ENCODE data around the gene PIK3C2G.
"Not testable (repeated sequence)": the region's sequence is repeated elsewhere in the genome, so short reads cannot be mapped to it uniquely, and the experiment has no call there.

Gene PIK3C2G

DNA sequence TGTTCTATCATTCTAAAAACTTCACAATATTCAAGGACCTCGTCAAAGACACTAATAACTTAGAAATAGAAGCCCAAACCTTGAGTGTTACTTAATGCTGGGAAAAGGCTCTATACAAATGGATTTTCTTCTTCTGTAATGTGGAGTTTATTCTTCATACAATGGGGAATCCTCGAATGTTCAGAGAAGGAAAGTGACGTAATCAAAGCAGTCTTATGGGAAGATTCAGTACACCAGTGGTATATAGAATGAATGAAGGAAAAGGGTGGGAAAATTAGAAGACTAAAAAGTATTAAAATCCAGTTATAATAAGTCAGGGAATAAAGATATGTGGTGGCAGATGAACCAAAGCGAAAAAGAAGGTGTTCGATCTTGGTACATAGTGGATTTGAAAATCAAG lies 370.0 kb downstream of the PIK3C2G start:
- no peak for DNase-seq (ENCODE audit: low read depth in 2 of 3, low spot score in 2 of 3)

- no peak for DNase-seq (ENCODE audit: low read depth in 2 of 3, low spot score in 2 of 3)
Observed at GRCh38 chr12:18632848-18633247, 371.5 kb downstream of the PIK3C2G start.

DNA sequence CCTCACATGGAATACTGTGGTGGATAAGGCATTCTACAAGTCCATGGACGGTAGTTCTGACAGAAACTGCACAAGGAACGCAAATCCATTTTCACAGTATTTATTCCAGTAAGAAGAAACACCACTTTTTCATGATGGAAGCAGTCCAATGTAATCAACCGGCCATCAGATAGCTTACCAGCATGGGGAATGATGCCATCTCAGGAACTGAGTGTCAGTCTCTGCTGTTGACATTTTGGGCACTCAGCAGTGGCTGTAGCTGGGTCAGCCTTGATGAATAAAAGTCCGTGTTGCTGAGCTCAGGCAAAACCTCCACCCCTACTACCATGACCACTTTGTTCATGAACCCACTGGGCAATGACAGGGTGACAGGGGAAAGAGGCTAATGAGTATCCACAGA lies 373.1 kb downstream of the PIK3C2G start:
- DNase-seq (ENCODE audit: low read depth in 2 of 3, low spot score in 2 of 3) = no peak

GRCh38 chr12:18640321-18640955 lies 379.1 kb downstream of the PIK3C2G start:
- no peak for DNase-seq (ENCODE audit: low read depth in 2 of 3, low spot score in 2 of 3)

GRCh38 chr12:18643681-18644080 lies 382.4 kb downstream of the PIK3C2G start:
- DNase-seq (ENCODE audit: low read depth in 2 of 3, low spot score in 2 of 3) = no peak

DNA sequence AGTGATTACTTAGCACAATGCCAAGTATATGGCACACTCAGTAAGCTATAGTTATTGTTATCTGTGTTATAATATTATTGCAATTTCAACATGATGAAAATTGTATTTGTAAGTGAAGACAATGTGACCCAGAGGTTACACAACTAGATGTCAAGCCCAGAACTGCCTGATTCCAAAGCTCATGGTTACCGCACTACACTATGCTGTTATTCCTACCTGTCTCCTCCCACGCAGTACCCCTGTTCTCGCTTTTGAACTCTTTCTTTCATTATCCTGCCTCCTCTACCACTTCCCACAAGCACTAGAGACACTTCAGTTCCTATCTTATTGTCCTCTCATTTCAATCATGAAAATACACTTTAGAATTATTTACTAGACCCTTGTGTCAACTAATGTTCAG lies 383.2 kb downstream of the PIK3C2G start:
- no peak for DNase-seq (ENCODE audit: low read depth in 2 of 3, low spot score in 2 of 3)

- no peak for DNase-seq (ENCODE audit: low read depth in 2 of 3, low spot score in 2 of 3)
Observed at GRCh38 chr12:18646286-18646890, 385.1 kb downstream of the PIK3C2G start.

DNA sequence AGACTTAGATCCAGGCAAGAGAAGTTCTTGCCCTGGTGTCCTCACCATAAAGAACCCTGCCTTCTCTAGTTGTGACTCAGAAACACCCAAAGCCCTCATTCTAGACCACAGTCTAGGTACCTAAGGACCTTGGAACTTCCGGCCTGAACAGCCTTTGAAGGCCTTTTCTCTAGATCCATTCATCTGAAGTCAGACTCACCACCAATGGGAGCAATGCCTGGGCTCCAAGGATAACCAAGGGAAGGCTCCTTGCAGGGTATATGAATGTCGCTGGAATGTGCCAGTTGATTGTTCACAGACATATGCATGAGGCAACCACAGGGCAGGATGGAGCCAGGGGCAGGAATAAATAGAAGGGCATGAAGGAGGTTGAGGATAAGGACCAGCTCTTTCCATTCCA lies 390.2 kb downstream of the PIK3C2G start:
- no peak for DNase-seq (ENCODE audit: low read depth in 2 of 3, low spot score in 2 of 3)

GRCh38 chr12:18652596-18652995 lies 391.3 kb downstream of the PIK3C2G start:
- DNase-seq (ENCODE audit: low read depth in 2 of 3, low spot score in 2 of 3) = no peak

GRCh38 chr12:18653465-18653864 lies 392.1 kb downstream of the PIK3C2G start:
- DNase-seq (ENCODE audit: low read depth in 2 of 3, low spot score in 2 of 3) = no peak

DNA sequence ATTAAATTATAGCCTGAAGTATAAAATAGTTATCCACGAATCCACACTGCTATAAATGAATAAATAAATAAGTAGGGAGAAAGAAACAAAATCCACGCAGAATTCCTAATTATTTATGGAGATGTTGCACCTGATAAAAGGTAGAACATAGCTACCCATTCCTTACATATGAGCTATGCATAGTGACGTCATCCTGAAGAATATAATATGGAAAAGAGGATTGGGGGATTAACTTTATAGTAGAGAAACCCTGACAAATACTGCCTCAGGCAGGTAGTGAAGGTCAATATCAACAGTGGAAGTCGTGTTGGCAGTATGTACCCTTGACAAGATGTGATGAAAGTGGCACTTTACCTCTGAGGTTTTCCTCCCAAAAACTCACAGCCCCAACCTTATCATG lies 394.0 kb downstream of the PIK3C2G start:
- DNase-seq (ENCODE audit: low read depth in 2 of 3, low spot score in 2 of 3) = no peak

DNA sequence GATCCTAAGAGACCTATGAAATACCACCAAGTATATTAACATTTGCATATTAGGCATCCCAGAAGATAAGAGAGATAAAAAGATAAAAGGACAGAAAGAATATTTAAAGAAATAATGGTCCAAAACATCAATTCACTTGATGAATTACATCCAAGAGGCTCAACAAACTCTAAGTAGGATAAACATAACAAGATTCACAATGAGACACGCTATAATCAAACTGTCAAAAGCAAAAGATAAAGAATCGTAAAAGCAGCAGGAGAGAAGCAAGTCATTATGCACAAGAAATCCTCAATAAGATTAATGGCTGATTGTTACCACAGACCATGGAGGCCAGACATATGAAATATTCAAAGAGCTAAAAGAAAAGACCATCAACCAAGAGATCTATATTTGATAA lies 396.9 kb downstream of the PIK3C2G start:
- no peak for DNase-seq (ENCODE audit: low read depth in 2 of 3, low spot score in 2 of 3)

GRCh38 chr12:18658829-18659228 lies 397.5 kb downstream of the PIK3C2G start:
- no peak for DNase-seq (ENCODE audit: low read depth in 2 of 3, low spot score in 2 of 3)

DNA sequence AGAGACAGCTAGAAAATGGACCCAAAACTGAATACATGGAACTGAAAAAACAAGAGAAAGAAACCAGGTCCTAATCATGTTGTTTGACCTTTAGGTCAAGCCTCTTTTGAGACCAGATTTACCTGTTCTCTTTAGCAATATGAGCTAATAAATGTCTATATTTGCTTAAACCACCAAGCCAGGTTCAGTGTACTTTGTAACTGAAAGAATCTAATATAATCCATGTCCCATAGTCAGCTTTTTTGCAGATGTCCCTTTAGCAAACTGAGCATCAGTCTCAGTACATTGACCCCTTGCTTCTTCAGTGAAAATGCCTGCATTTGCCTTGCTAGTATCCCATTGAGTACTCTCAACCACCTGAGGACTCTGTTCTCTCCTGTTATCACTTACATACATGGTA lies 414.8 kb downstream of the PIK3C2G start:
- DNase-seq (ENCODE audit: low read depth in 2 of 3, low spot score in 2 of 3) = no peak

DNA sequence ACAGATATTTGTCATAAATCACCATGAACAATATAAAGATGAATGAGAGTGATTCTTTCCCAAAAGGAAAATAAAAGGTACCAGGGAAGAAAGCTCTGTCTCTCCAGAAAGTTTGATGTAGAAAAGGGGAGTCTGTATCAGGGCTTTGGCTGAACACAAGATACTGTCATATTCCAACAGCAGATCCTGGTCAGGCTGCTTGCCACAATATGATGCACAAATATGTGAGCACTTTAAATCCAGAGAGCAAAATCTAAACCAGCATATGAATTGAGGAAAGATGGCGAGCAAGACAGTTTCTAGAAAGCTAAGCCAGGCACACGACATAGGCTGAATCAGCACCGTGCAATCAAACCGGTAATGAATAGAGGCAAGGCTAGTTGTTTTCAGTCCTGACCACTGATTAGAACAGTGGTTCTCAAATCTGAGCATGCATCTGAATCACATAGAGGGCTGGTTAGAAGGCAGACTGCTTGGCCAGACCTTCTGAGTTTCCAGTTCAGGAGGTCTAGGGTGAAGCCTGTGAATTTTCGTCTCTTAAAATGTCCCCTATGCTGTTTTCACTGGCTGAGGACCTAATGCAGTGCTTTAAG lies 415.8 kb downstream of the PIK3C2G start:
- no peak for DNase-seq (ENCODE audit: low read depth in 2 of 3, low spot score in 2 of 3)

GRCh38 chr12:18681818-18682217 lies 420.5 kb downstream of the PIK3C2G start:
- no peak for DNase-seq (ENCODE audit: low read depth in 2 of 3, low spot score in 2 of 3)

GRCh38 chr12:18683327-18684013 lies 422.2 kb downstream of the PIK3C2G start:
- no peak for DNase-seq (ENCODE audit: low read depth in 2 of 3, low spot score in 2 of 3)

DNA sequence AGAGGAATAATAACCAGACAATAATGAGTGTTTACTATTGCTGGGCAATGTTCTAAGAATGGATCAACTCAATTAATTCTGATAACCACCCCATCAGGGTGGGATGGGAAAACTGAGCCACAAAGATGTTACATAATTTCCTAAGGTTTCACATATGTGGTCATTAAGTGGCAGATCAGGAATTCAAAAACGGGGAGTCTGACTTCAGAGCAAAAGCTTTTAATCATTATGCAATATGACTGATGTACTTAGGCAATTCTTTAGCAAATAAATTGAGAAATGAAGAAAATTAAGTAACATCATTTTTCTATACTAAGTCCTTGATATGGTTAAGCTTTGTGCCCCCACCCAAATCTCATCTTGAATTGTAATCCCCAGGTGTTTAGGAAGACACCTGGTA lies 423.1 kb downstream of the PIK3C2G start:
- no peak for DNase-seq (ENCODE audit: low read depth in 2 of 3, low spot score in 2 of 3)

DNA sequence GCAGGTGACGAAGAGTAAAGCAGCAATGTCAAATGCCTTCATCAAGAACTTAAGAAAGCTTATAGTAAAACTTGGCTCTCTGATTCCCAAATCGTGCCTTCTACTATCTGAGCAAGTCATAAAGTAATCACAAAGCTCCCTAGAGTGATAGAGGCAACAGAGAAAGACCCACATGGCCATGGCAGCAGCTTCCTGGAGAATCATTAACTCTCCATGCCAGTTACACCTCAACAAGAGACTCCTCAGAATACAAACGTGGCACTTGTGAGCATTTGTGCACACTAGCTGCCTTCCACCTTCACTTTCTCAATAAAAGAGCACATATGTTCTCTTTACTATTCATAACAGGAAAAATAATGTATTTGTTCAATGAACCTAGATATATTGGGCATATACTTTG lies 428.5 kb downstream of the PIK3C2G start:
- DNase-seq (ENCODE audit: low read depth in 2 of 3, low spot score in 2 of 3) = no peak

DNA sequence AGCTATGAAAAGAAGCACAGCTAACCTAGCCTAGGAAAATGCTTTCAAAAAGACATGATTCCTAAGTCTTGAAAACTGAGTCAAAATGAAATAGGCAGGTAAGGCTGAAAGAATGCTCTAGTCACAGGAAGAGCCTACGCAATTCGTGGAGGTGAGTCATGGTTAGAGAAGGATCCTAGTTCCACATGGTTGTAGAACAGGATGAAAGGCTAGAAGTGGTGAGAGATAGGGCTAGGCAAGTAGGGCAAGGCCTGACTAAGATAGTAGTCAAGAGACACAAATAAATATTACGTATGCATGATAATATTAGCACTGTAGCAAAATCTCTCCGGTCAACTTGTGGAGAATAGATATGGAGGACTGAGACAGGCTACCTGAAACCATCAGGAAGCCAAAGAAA lies 429.3 kb downstream of the PIK3C2G start:
- no peak for DNase-seq (ENCODE audit: low read depth in 2 of 3, low spot score in 2 of 3)

DNA sequence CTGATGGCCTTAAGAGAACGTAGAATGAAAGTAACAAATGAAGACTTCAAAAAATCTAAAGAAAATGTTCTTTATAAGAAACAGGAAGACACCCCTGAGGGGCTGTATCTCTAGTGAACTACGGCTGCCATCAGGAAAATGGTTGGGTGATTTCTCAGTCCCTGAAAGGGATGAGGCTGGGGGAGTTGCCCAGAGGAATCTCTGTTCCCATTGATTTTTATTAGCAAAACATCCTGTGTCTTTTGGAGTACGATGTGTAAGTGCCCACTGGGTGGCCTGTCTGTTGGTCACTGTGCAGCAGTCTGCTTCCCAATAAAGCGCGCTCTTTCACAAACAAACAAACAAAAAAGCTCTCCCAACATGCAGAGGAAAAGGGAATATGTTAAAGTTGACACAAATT lies 432.7 kb downstream of the PIK3C2G start:
- not testable (repeated sequence) for DNase-seq (ENCODE audit: low read depth in 2 of 3, low spot score in 2 of 3)

DNA sequence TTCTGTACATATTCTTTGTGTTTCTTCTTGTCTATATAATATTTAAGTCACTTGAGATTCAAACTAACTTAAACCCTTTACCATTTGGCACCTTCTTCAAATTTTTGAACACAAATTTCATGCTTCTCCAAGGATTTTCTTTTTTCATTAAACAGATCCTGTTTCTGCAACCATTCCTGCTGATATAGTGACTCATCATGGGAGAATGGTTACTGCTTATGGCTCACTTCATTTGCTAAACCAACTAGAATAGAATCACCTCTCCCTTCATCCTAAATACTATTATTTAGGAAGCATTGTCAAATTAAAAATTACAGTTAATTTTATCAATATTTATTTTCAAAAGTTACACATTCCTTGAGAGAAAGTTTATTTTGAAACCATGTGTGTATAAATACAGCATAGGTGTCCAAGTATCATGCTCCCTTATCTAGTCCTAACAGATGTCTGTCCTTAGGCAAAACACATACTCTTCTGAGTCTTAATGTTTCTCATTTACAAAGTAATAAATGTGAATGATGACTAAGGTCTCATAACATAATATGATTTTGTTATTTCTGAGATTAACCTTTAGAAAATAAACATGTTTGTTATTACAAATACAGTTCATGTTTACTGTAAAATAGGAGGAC lies 435.8 kb downstream of the PIK3C2G start:
- DNase-seq (ENCODE audit: low read depth in 2 of 3, low spot score in 2 of 3) = no peak

All from activated CD8-positive, alpha-beta memory T cell treated with anti-CD3 and anti-CD28 coated beads for 48 hours (primary cell).